ENCODE measurements around the gene SUPT20HL1. TPM values are rescaled to one million over a fixed set of nuclear protein-coding genes. Genes with fewer than 3 reads are reported as not detected.
"Not testable (repeated sequence)": the region's sequence is repeated elsewhere in the genome, so short reads cannot be mapped to it uniquely, and the experiment has no call there.

Gene SUPT20HL1
- not detected for total RNA-seq
- long read RNA-seq = 0 reads

GRCh38 chrX:24360272-24360671, at the start of gene SUPT20HL1:
SUPT20HL1 (plus strand) TSS chrX:24360639; CDS start chrX:24362761, 2,122 bp downstream.
- DNase-seq (no peak), ATAC-seq (no peak)
- intact Hi-C loops (cut with DNase I) = no loop called here

GRCh38 chrX:24310916-24311315, 49.5 kb upstream of the SUPT20HL1 start:
- DNase-seq; intact Hi-C loops (cut with DNase I): not testable (repeated sequence)
- peak; percentile 27 to 34 for ATAC-seq

- intact Hi-C loops (cut with DNase I); DNase-seq: not testable (repeated sequence)
- peak in 1 of 2 donors; percentile 83 for ATAC-seq
Measured at GRCh38 chrX:24311507-24312248, 48.8 kb upstream of the SUPT20HL1 start.

GRCh38 chrX:24312249-24312607, 48.2 kb upstream of the SUPT20HL1 start:
- DNase-seq; intact Hi-C loops (cut with DNase I): not testable (repeated sequence)
- peak in 1 of 2 donors; percentile 86 for ATAC-seq

GRCh38 chrX:24314019-24314635, 46.3 kb upstream of the SUPT20HL1 start, which contains the start of gene SUPT20HL2:
SUPT20HL2 (minus strand) TSS chrX:24314069; CDS start chrX:24313315, 754 bp downstream.
- intact Hi-C loops (cut with DNase I) = no loop called here
- ATAC-seq (no peak), DNase-seq (no peak)

- ATAC-seq = no peak
- DNase-seq = no peak
- intact Hi-C loops (cut with DNase I) = no loop called here
Measured at GRCh38 chrX:24316111-24316510, 44.3 kb upstream of the SUPT20HL1 start.

GRCh38 chrX:24317567-24317966, 42.9 kb upstream of the SUPT20HL1 start:
- intact Hi-C loops (cut with DNase I) = no loop called here
- ATAC-seq (no peak), DNase-seq (no peak)

GRCh38 chrX:24321741-24322395, 38.6 kb upstream of the SUPT20HL1 start:
- no peak for DNase-seq
- intact Hi-C loops (cut with DNase I) = no loop called here
- ATAC-seq = no peak

GRCh38 chrX:24325231-24325630, 35.2 kb upstream of the SUPT20HL1 start:
- DNase-seq = no peak
- ATAC-seq = no peak
- intact Hi-C loops (cut with DNase I) = no loop called here

- intact Hi-C loops (cut with DNase I) = no loop called here
- DNase-seq = no peak
- ATAC-seq = no peak
Measured at GRCh38 chrX:24332878-24333277, 27.6 kb upstream of the SUPT20HL1 start.

- no peak for DNase-seq
- ATAC-seq = no peak
- intact Hi-C loops (cut with DNase I) = no loop called here
Measured at GRCh38 chrX:24333371-24333770, 27.1 kb upstream of the SUPT20HL1 start.

- ATAC-seq (no peak), DNase-seq (no peak)
- intact Hi-C loops (cut with DNase I) = no loop called here
Measured at GRCh38 chrX:24334461-24334860, 26.0 kb upstream of the SUPT20HL1 start.

GRCh38 chrX:24335871-24336270, 24.6 kb upstream of the SUPT20HL1 start:
- ATAC-seq (no peak), DNase-seq (no peak)
- intact Hi-C loops (cut with DNase I) = no loop called here

GRCh38 chrX:24339911-24340310, 20.5 kb upstream of the SUPT20HL1 start:
- ATAC-seq = no peak

GRCh38 chrX:24340501-24340900, 19.9 kb upstream of the SUPT20HL1 start:
- intact Hi-C loops (cut with DNase I) = no loop called here
- ATAC-seq (no peak), DNase-seq (no peak)

More at GRCh38 chrX:24339911-24340310, 20.5 kb upstream of the SUPT20HL1 start:
- intact Hi-C loops (cut with DNase I) = no loop called here
- no peak for DNase-seq

- intact Hi-C loops (cut with DNase I) = no loop called here
- no peak for DNase-seq
Measured at GRCh38 chrX:24341795-24342194, 18.6 kb upstream of the SUPT20HL1 start.

GRCh38 chrX:24343719-24344118, 16.7 kb upstream of the SUPT20HL1 start:
- ATAC-seq (no peak), DNase-seq (no peak)
- intact Hi-C loops (cut with DNase I) = no loop called here

More at GRCh38 chrX:24341795-24342194, 18.6 kb upstream of the SUPT20HL1 start:
- ATAC-seq = no peak

GRCh38 chrX:24347881-24348280, 12.6 kb upstream of the SUPT20HL1 start:
- intact Hi-C loops (cut with DNase I) = no loop called here
- DNase-seq = no peak
- peak in 1 of 2 donors; percentile 58 for ATAC-seq

- ATAC-seq (no peak), DNase-seq (no peak)
- intact Hi-C loops (cut with DNase I) = no loop called here
Measured at GRCh38 chrX:24350217-24350616, 10.2 kb upstream of the SUPT20HL1 start.

GRCh38 chrX:24355095-24355494, 5.3 kb upstream of the SUPT20HL1 start:
- intact Hi-C loops (cut with DNase I) = no loop called here
- DNase-seq (no peak), ATAC-seq (no peak)

Data from left cardiac atrium (tissue), 4 donors.